SIG-M5 treated with dmso at 0.1 percent for 504 hours (cell line): ENCODE measurements around the gene PIBF1.
"Not testable (repeated sequence)": the region's sequence is repeated elsewhere in the genome, so short reads cannot be mapped to it uniquely, and the experiment has no call there.

ENCODE experiments used
- DNase-seq: peaks from one replicate; lab custom pipeline; 2025; ENCODE audit not compliant: unreplicated experiment; lab: John Stamatoyannopoulos, UW

Gene PIBF1

GRCh38 chr13:72781451-72782439 is at the start of gene PIBF1, which contains the start of gene DIS3:
Gene PIBF1, plus strand, starts transcription at chr13:72782133. Its CDS starts 1,337 bp downstream, at chr13:72783470.
Gene DIS3, minus strand, starts transcription at chr13:72781900. Its CDS starts 68 bp downstream, at chr13:72781832.
- DNase-seq = peak; percentile 98

- no peak for DNase-seq
Measured at GRCh38 chr13:72737033-72737432, 44.9 kb upstream of the PIBF1 start.

- no peak for DNase-seq
Measured at GRCh38 chr13:72740015-72740414, 41.9 kb upstream of the PIBF1 start.

GRCh38 chr13:72745260-72745659 is 36.7 kb upstream of the PIBF1 start:
- DNase-seq = no peak

- no peak for DNase-seq
Measured at GRCh38 chr13:72751220-72751619, 30.7 kb upstream of the PIBF1 start.

GRCh38 chr13:72754111-72754510 is 27.8 kb upstream of the PIBF1 start:
- DNase-seq = no peak

- no peak for DNase-seq
Measured at GRCh38 chr13:72757792-72758535, 24.0 kb upstream of the PIBF1 start.

- DNase-seq = no peak
Measured at GRCh38 chr13:72760189-72760588, 21.7 kb upstream of the PIBF1 start.

- no peak for DNase-seq
Measured at GRCh38 chr13:72763411-72763810, 18.5 kb upstream of the PIBF1 start.

- DNase-seq = no peak
Measured at GRCh38 chr13:72774019-72774418, 7.9 kb upstream of the PIBF1 start.

- no peak for DNase-seq
Measured at GRCh38 chr13:72782717-72783116, 784 bp downstream of the PIBF1 start.

- not testable (repeated sequence) for DNase-seq
Measured at GRCh38 chr13:72784679-72785078, 2.7 kb downstream of the PIBF1 start.

GRCh38 chr13:72788831-72789230 is 6.9 kb downstream of the PIBF1 start:
- peak; percentile 24 for DNase-seq

- DNase-seq = no peak
Measured at GRCh38 chr13:72792640-72793039, 10.7 kb downstream of the PIBF1 start.

GRCh38 chr13:72798817-72799216 is 16.9 kb downstream of the PIBF1 start:
- no peak for DNase-seq

GRCh38 chr13:72804301-72804700 is 22.4 kb downstream of the PIBF1 start:
- DNase-seq = no peak

- DNase-seq = peak; percentile 70
Measured at GRCh38 chr13:72805676-72806346, 23.9 kb downstream of the PIBF1 start.

GRCh38 chr13:72806514-72806913 is 24.6 kb downstream of the PIBF1 start:
- not testable (repeated sequence) for DNase-seq

- DNase-seq = no peak
Measured at GRCh38 chr13:72808917-72809500, 27.1 kb downstream of the PIBF1 start.

GRCh38 chr13:72820156-72820897 is 38.4 kb downstream of the PIBF1 start:
- DNase-seq = no peak
